ENCODE data around the gene SLAIN1. TPM values are rescaled to one million over a fixed set of nuclear protein-coding genes. Genes with fewer than 3 reads are reported as not detected.

The SLAIN1 gene
- total and polyA plus RNA-seq, 2 of the 13 experiments (the other 11 are each of a cell fraction or from before 2014, with no cell fraction given): 1.2 to 4.5 TPM

GRCh38 chr13:77697217-77698103 lies at the start of gene SLAIN1 (continued):
- TF ChIP-seq ZNF616 (CRISPR knock-in tag; IDR thresholded peaks at IDR 0.05; ENCODE audit: low read depth): 0 out of 2 replicates have a peak, but pooled peaks have one; percentile 51
- no peak for TF ChIP-seq ZNF263 (CRISPR knock-in tag; IDR thresholded peaks at IDR 0.05)
- no peak for TF ChIP-seq ZNF501 (CRISPR knock-in tag; IDR thresholded peaks at IDR 0.05)
- TF ChIP-seq KIAA2018 (CRISPR knock-in tag; IDR thresholded peaks at IDR 0.05; ENCODE audit: borderline replicate concordance): no peak
- TF ChIP-seq ZBTB40 (IDR thresholded peaks at IDR 0.05): no peak
- no peak for TF ChIP-seq ZBTB40 (CRISPR knock-in tag; IDR thresholded peaks at IDR 0.05)
- TF ChIP-seq ZNF44 (CRISPR knock-in tag; IDR thresholded peaks at IDR 0.05): no peak
- TF ChIP-seq ZNF770 (CRISPR knock-in tag; IDR thresholded peaks at IDR 0.05): no peak

Measured in HepG2 (cell line).